Lower leg skin (tissue), 3 donors: Measurements from ENCODE around the gene ARPC4.

Source experiments
- POLR2A ChIP-seq, 2 donors: fragments of 450-650 bp; IDR thresholded peaks; one replicate each; pipeline ENCODE4 v1.6.1; 2016 to 2017; ENCODE audit warnings: antibody characterized with exemption in 2 of 2, mild to moderate bottlenecking in 1 of 2, moderate library complexity in 1 of 2
- TF ChIP-seq, protein P1 (sequence below), 3 donors: fragments of 450-650 bp; IDR thresholded peaks; one replicate each; pipeline ENCODE4 v1.5.1; 2016; ENCODE audit warnings: antibody characterized with exemption in 3 of 3, mild to moderate bottlenecking in 3 of 3, moderate library complexity in 2 of 3

DNA sequence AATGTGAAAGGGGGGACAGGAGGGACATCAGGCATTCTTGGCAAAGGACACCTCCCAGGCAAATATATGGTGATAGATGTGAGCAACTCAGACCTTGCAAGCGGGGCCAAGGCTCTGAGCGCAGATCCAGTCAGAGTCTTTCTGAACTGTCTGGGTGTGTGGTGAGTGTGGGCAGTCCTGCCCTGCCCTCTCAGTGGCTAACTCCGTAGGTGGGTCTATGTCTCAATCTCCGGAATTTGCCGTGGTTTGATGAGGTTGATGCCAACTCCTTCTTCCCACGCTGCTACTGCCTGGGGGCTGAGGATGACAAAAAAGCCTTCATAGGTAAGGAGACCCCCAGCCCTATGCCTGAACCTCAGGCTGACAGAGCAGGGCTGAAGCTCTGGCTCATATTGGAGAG lies 24.6 kb downstream of the ARPC4 start:
- TF ChIP-seq, protein P1, sequence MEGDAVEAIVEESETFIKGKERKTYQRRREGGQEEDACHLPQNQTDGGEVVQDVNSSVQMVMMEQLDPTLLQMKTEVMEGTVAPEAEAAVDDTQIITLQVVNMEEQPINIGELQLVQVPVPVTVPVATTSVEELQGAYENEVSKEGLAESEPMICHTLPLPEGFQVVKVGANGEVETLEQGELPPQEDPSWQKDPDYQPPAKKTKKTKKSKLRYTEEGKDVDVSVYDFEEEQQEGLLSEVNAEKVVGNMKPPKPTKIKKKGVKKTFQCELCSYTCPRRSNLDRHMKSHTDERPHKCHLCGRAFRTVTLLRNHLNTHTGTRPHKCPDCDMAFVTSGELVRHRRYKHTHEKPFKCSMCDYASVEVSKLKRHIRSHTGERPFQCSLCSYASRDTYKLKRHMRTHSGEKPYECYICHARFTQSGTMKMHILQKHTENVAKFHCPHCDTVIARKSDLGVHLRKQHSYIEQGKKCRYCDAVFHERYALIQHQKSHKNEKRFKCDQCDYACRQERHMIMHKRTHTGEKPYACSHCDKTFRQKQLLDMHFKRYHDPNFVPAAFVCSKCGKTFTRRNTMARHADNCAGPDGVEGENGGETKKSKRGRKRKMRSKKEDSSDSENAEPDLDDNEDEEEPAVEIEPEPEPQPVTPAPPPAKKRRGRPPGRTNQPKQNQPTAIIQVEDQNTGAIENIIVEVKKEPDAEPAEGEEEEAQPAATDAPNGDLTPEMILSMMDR (IDR thresholded peaks at IDR 0.05) = no peak
- TF ChIP-seq POLR2A (IDR thresholded peaks at IDR 0.05) = no peak
